Osteocyte (in vitro differentiated cells): ENCODE data around the gene ALG3. TPM values are rescaled to one million over a fixed set of nuclear protein-coding genes. Genes with fewer than 3 reads are reported as not detected.

ENCODE experiments used
- DNase-seq: peaks from one replicate; pipeline ENCODE4 v3.0.0; 2021; ENCODE audit warnings: mixed read lengths; ENCODE audit not compliant: unreplicated experiment; ENCODE audit errors: extremely low spot score
- H3K27ac Mint-ChIP-seq: one replicate; pipeline ENCODE4 v1.8.0; 2021; ENCODE audit warnings: mild to moderate bottlenecking, mixed read lengths; ENCODE audit not compliant: unreplicated experiment
- H3K27me3 Mint-ChIP-seq: one replicate; pipeline ENCODE4 v1.8.0; 2021; ENCODE audit warnings: mixed read lengths; ENCODE audit not compliant: unreplicated experiment
- H3K36me3 Mint-ChIP-seq: one replicate; pipeline ENCODE4 v1.8.0; 2021; ENCODE audit warnings: mixed read lengths; ENCODE audit not compliant: unreplicated experiment
- H3K4me1 Mint-ChIP-seq: one replicate; pipeline ENCODE4 v1.8.0; 2021; ENCODE audit warnings: mixed read lengths; ENCODE audit not compliant: unreplicated experiment
- H3K4me3 Mint-ChIP-seq: one replicate; pipeline ENCODE4 v1.8.0; 2021; ENCODE audit warnings: mild to moderate bottlenecking, moderate library complexity, mixed read lengths; ENCODE audit not compliant: unreplicated experiment
- H3K9me3 Mint-ChIP-seq: one replicate; pipeline ENCODE4 v1.8.0; 2021; ENCODE audit warnings: mixed read lengths; ENCODE audit not compliant: unreplicated experiment
- total RNA-seq: library from RNA; stranded (reverse); gene quantifications from 2 replicates; pipeline ENCODE4 v1.2.1, GENCODE V29; 2021
- TF ChIP-seq, protein P1 (sequence below): fragments of 200-600 bp; sonication (generic); IDR thresholded peaks from 2 replicates; pipeline ENCODE4 v1.5.0; 2021; ENCODE audit warnings: antibody characterized with exemption, mild to moderate bottlenecking, moderate library complexity

Gene ALG3
- total RNA-seq, 1 donor from 2014 or later = 40.7 TPM

DNA sequence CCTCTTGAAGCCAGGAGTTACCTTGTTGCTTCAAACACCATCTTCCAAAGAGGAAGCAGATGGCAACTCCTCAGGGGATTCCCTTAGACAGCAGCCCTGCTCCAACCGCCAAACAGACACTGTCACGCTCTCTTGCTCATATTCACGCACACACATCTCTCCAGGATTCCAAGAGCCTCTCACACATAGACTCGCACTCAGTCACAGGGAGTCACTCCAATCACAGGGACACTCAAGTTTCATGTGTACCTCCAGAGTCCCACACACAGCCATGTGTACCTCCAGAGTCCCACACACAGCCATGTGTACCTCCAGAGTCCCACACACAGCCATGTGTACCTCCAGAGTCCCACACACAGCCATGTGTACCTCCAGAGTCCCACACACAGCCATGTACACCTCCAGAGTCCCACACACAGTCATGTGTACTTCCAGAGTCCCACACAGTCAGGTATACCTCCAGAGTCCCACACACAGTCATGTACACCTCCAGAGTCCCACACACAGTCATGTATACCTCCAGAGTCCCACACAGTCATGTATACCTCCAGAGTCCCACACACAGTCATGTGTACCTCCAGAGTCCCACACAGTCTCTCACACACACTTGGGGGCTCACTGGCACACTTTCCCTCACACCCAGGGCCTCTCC is 13.3 kb downstream of the ALG3 start:
- DNase-seq = no peak
- H3K36me3 Mint-ChIP-seq = no peaks in the 10 kb centered on the region
- H3K4me1 Mint-ChIP-seq = peaks cover 5% of the 10 kb centered on the region
- H3K27ac Mint-ChIP-seq = no peak overlapping the region
- H3K9me3 Mint-ChIP-seq = no peaks in the 10 kb centered on the region
- TF ChIP-seq, protein P1, sequence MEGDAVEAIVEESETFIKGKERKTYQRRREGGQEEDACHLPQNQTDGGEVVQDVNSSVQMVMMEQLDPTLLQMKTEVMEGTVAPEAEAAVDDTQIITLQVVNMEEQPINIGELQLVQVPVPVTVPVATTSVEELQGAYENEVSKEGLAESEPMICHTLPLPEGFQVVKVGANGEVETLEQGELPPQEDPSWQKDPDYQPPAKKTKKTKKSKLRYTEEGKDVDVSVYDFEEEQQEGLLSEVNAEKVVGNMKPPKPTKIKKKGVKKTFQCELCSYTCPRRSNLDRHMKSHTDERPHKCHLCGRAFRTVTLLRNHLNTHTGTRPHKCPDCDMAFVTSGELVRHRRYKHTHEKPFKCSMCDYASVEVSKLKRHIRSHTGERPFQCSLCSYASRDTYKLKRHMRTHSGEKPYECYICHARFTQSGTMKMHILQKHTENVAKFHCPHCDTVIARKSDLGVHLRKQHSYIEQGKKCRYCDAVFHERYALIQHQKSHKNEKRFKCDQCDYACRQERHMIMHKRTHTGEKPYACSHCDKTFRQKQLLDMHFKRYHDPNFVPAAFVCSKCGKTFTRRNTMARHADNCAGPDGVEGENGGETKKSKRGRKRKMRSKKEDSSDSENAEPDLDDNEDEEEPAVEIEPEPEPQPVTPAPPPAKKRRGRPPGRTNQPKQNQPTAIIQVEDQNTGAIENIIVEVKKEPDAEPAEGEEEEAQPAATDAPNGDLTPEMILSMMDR = no peak
- no peak overlapping the region for H3K4me3 Mint-ChIP-seq
- peaks cover 22% of the 10 kb centered on the region for H3K27me3 Mint-ChIP-seq

DNA sequence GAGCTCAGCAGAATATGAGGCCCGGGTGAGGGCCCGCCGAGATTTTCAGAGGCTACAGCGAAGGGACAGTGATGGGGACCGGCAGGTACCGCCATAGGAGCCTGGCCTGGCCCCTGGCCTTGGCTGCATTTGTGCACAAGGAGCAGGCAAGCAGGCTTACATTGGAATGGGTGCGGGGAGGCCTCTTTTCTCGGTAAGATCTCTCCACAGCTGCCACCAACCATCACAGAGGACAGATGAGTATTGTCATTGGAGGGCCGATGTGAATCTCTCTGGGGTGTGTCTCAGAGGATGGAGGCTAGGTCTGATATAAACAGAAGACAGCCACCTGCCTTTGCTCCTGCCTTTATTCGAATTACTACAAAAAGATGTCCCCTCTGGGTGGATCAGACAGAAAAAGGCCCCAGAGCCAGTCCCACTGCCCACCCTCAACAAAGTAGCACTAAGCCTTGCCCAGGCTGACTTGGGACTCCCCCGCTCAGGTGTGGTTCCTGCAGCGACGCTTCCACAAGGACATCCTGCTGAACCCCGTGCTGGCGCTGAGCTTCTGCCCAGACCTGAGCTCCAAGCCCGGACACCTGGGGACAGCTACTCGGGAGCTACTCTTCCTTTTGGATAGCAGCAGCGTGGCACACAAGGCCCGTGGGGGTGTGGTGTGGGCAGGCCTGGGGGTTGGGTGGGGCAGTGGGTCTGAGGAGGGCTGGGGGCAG is 13.9 kb downstream of the ALG3 start:
- peaks cover 22% of the 10 kb centered on the region for H3K27me3 Mint-ChIP-seq
- H3K27ac Mint-ChIP-seq = no peak overlapping the region
- H3K9me3 Mint-ChIP-seq = no peaks in the 10 kb centered on the region
- TF ChIP-seq, protein P1 = no peak
- H3K36me3 Mint-ChIP-seq = no peaks in the 10 kb centered on the region
- no peak overlapping the region for H3K4me3 Mint-ChIP-seq
- no peak for DNase-seq
- H3K4me1 Mint-ChIP-seq = peaks cover 5% of the 10 kb centered on the region

DNA sequence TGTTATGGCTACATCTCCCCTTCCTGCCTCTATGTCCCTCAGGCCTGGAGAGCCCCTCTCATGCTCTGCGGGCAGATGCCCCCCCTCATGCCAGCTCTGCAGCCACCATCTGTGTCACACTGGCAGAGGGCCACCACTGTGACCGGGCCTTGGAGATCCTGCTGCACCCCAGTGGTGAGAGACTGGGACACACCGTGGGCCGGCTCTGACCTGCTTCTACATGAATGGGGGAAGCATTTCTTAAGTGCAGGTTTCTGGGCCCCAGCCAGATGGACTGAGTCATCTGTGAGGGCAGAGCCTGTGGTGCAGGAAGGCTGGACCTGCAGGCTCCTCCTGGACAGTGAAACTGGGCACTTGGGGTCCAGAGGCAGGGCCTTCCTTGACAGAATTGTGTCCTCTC is 14.5 kb downstream of the ALG3 start:
- peaks cover 5% of the 10 kb centered on the region for H3K4me1 Mint-ChIP-seq
- H3K27me3 Mint-ChIP-seq = peaks cover 22% of the 10 kb centered on the region
- TF ChIP-seq, protein P1 = no peak
- no peak overlapping the region for H3K27ac Mint-ChIP-seq
- no peak for DNase-seq
- no peaks in the 10 kb centered on the region for H3K36me3 Mint-ChIP-seq
- no peak overlapping the region for H3K4me3 Mint-ChIP-seq
- H3K9me3 Mint-ChIP-seq = no peaks in the 10 kb centered on the region

DNA sequence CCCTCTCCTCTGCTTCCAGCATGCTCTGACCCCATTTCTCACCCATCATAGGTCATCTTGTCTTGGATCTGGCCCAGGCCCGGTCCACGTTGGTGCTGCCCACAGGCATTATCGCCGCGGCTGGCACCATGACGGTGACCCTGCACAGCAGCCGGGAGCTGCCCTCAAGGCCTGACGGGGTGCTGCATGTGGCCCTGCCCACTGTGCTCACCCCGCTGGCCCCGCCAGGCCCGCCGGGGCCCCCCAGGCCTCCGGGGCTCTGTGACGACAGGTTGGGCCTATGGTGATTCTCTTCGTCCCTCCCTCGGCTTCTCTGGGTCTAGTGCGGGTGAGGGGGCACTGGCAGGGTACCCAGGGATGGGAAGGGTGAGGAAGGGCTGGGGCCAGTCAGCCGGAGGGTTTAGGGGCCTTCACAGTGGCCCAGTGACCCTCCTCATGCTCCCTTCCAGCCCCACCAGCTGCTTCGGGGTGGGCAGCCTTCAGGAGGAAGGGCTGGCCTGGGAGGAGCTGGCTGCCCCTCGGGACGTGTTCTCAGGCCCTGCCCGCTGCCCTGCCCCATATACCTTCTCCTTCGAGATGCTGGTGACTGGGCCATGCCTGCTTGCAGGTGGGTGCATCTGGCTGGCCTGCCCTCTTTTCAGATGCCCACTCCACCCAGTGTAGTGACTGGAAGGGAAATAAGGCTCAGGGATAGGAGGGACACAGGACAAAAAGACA is 15.5 kb downstream of the ALG3 start:
- no peak for DNase-seq
- TF ChIP-seq, protein P1 = no peak
- H3K27ac Mint-ChIP-seq = no peak overlapping the region
- peaks cover 5% of the 10 kb centered on the region for H3K4me1 Mint-ChIP-seq
- H3K27me3 Mint-ChIP-seq = peaks cover 28% of the 10 kb centered on the region
- no peak overlapping the region for H3K4me3 Mint-ChIP-seq
- H3K9me3 Mint-ChIP-seq = no peaks in the 10 kb centered on the region
- no peaks in the 10 kb centered on the region for H3K36me3 Mint-ChIP-seq

DNA sequence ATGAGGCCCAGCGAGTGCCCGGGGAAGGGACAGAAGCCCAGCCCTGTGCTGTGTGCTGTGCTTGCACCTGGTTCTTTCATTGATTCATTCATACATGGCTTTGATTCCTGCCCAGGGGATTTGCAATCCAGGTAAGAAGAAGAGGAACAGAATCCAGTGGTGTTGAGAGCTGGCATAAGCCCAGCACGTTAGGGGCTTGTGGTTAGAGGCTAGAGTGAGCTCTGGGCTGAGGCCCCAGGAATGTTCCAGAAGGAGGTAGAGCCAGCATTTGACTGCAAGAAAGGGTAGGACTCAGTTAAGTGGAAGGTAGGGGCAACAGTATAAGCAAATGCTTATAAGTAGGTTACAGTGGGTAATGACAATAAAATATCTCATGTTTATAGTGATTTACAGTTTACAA is 17.1 kb downstream of the ALG3 start:
- no peak overlapping the region for H3K27ac Mint-ChIP-seq
- no peaks in the 10 kb centered on the region for H3K9me3 Mint-ChIP-seq
- DNase-seq = no peak
- peak overlapping the region; percentile 42 for H3K4me3 Mint-ChIP-seq
- peaks cover 38% of the 10 kb centered on the region for H3K27me3 Mint-ChIP-seq
- H3K4me1 Mint-ChIP-seq = peaks cover 5% of the 10 kb centered on the region
- TF ChIP-seq, protein P1 = no peak
- H3K36me3 Mint-ChIP-seq = no peaks in the 10 kb centered on the region
